HepG2 (cell line): Measurements from ENCODE around the gene SOX21. TPM values are rescaled to one million over a fixed set of nuclear protein-coding genes. Genes with fewer than 3 reads are reported as not detected.

Source experiments
- ATAC-seq: fragments of 200-7000 bp; cut with Tn5 transposase; 3 replicates; pipeline ENCODE4 v1.9.1; 2020; ENCODE audit warnings: mild to moderate bottlenecking, moderate library complexity
- BruUV-seq: library from RNA; stranded (reverse); fragments of 400-500 nt; replicated peaks from 2 replicates; lab custom pipeline; 2021; lab: Mats Ljungman, UMichigan
- CTCF ChIA-PET: fragments of 300-600 bp; formaldehyde crosslinking; extraction: SDS; loops from one replicate; lab custom pipeline; 2021; ENCODE audit warnings: low total read pairs, inconsistent platforms, low intra/inter-chr PET ratio; lab: Yijun Ruan, JAX
- POLR2A ChIA-PET: fragments of 350-600 bp; sonication (Branson Sonifier 250); formaldehyde crosslinking; loops from one replicate; lab custom pipeline; 2020; ENCODE audit warnings: antibody characterized with exemption, inconsistent platforms; lab: Yijun Ruan, JAX
- DNase-seq: peaks from one replicate; pipeline ENCODE4 v3.0.0-alpha.2; 2015; ENCODE audit warnings: low spot score
- FAIRE-seq: peaks from 3 replicates; lab custom pipeline; 2011; peaks lifted over from hg19 to GRCh38; lab: Jason Lieb, UNC
- H2AFZ ChIP-seq: one replicate; pipeline ENCODE4 v1.6.1; 2011; ENCODE audit warnings: low read length, inconsistent platforms
- H3K27ac ChIP-seq: fragments of 300-600 bp; 3 replicates; pipeline ENCODE4 v1.8.0; 2011; ENCODE audit warnings: mixed run types, mild to moderate bottlenecking, mixed read lengths, low read length, inconsistent platforms; ENCODE audit not compliant: insufficient read depth; ENCODE audit errors: extremely low read length
- H3K27me3 ChIP-seq, 2 experiments: fragments of 200-600 bp in 1 of 2; 2 replicates in 1 of 2; 3 replicates in 1 of 2; pipeline versions ENCODE4 v1.6.0 to v1.8.0; 2011; ENCODE audit warnings: low read length in 2 of 2, mild to moderate bottlenecking in 2 of 2, moderate library complexity in 2 of 2, inconsistent platforms in 1 of 2; ENCODE audit not compliant: insufficient read depth in 2 of 2, control insufficient read depth in 1 of 2
- H3K36me3 ChIP-seq, 2 experiments: fragments of 200-600 bp in 1 of 2; replicated peaks in 1 of 2; 2 replicates in 1 of 2; 3 replicates in 1 of 2; pipeline versions ENCODE4 v1.5.1 to v1.8.0; 2011; ENCODE audit warnings: low read length in 2 of 2, inconsistent platforms in 1 of 2; ENCODE audit not compliant: insufficient read depth in 2 of 2, control insufficient read depth in 1 of 2
- H3K4me1 ChIP-seq: 2 replicates; pipeline ENCODE4 v1.5.1; 2012; ENCODE audit warnings: low read length, inconsistent platforms; ENCODE audit not compliant: insufficient read depth
- H3K4me2 ChIP-seq: 2 replicates; pipeline ENCODE4 v1.6.0; 2011; ENCODE audit warnings: low read depth, low read length, inconsistent platforms
- H3K4me3 ChIP-seq, 3 experiments: fragments of 200-600 bp in 1 of 3; sonication (generic), shearing (Covaris generic) in 1 of 3; replicated peaks in 1 of 3; 2 replicates each; pipeline ENCODE4 v1.5.1; 2011 to 2016; ENCODE audit warnings: low read length in 3 of 3, inconsistent platforms in 2 of 3, low read depth in 2 of 3, mild to moderate bottlenecking in 2 of 3, control low read depth in 1 of 3, mixed read lengths in 1 of 3; ENCODE audit not compliant: insufficient read depth in 1 of 3
- H3K79me2 ChIP-seq: one replicate; pipeline ENCODE4 v1.6.1; 2011; ENCODE audit warnings: low read length, inconsistent platforms; ENCODE audit not compliant: insufficient read depth
- H3K9ac ChIP-seq: 2 replicates; pipeline ENCODE4 v1.6.0; 2011; ENCODE audit warnings: mild to moderate bottlenecking, low read depth, low read length, inconsistent platforms; ENCODE audit not compliant: insufficient read depth
- H3K9me3 ChIP-seq: 2 replicates; pipeline ENCODE4 v1.5.1; 2012; ENCODE audit warnings: mild to moderate bottlenecking, low read length
- H4K20me1 ChIP-seq: 2 replicates; pipeline ENCODE4 v1.6.0; 2011; ENCODE audit warnings: inconsistent platforms, mild to moderate bottlenecking, low read length, moderate library complexity; ENCODE audit not compliant: insufficient read depth
- ADNP ChIP-seq: sonication (generic); formaldehyde crosslinking; IDR thresholded peaks from 2 replicates; pipeline ENCODE4 v1.4.0; 2020; ENCODE audit warnings: missing genetic modification reagents
- AKAP8 ChIP-seq: sonication (generic); formaldehyde crosslinking; IDR thresholded peaks from 2 replicates; pipeline ENCODE4 v1.5.1; 2020; ENCODE audit warnings: mild to moderate bottlenecking, missing genetic modification reagents
- CSRNP2 ChIP-seq: sonication (generic); formaldehyde crosslinking; conservative IDR thresholded peaks from 2 replicates; pipeline ENCODE4 v1.8.0; 2022; ENCODE audit warnings: low read depth, missing genetic modification reagents
- FOXO4 ChIP-seq: sonication (generic); formaldehyde crosslinking; conservative IDR thresholded peaks from 2 replicates; pipeline ENCODE4 v1.8.1; 2023; ENCODE audit warnings: missing genetic modification reagents
- MXD4 ChIP-seq: IDR thresholded peaks from 2 replicates; pipeline ENCODE4 v1.6.1; 2016; ENCODE audit warnings: mild to moderate bottlenecking, missing biosample characterization, missing genetic modification reagents
- PHF21A ChIP-seq: sonication (generic); formaldehyde crosslinking; IDR thresholded peaks from 2 replicates; pipeline ENCODE4 v1.5.0; 2020; ENCODE audit warnings: mild to moderate bottlenecking, missing genetic modification reagents
- SNRNP70 ChIP-seq: fragments of 200-400 bp; formaldehyde crosslinking; IDR thresholded peaks from 2 replicates; pipeline ENCODE4 v1.6.1; 2017; ENCODE audit warnings: mild to moderate bottlenecking, low read depth, low read length, moderate library complexity
- SP140L ChIP-seq: sonication (generic); formaldehyde crosslinking; IDR thresholded peaks from 2 replicates; pipeline ENCODE4 v1.4.0; 2020; ENCODE audit warnings: missing genetic modification reagents, borderline replicate concordance
- WIZ ChIP-seq: sonication (generic); formaldehyde crosslinking; IDR thresholded peaks from 2 replicates; pipeline ENCODE4 v1.5.1; 2020; ENCODE audit warnings: mild to moderate bottlenecking, missing genetic modification reagents
- ZBTB46 ChIP-seq: sonication (generic); formaldehyde crosslinking; IDR thresholded peaks from 2 replicates; pipeline ENCODE4 v1.4.0; 2020; ENCODE audit warnings: mild to moderate bottlenecking, missing genetic modification reagents, borderline replicate concordance
- ZBTB7A ChIP-seq: sonication (generic); formaldehyde crosslinking; IDR thresholded peaks from 2 replicates; pipeline ENCODE4 v1.8.0; 2022; ENCODE audit warnings: mild to moderate bottlenecking, missing genetic modification reagents
- ZNF12 ChIP-seq: sonication (generic); formaldehyde crosslinking; IDR thresholded peaks from 2 replicates; pipeline ENCODE4 v1.5.0; 2020; ENCODE audit warnings: missing genetic modification reagents
- ZNF24 ChIP-seq: fragments of 450-650 bp; IDR thresholded peaks from 2 replicates; pipeline ENCODE4 v1.6.1; 2017; ENCODE audit warnings: antibody characterized with exemption, mild to moderate bottlenecking
- ZNF354B ChIP-seq: sonication (generic); formaldehyde crosslinking; IDR thresholded peaks from 2 replicates; pipeline ENCODE4 v1.8.0; 2022; ENCODE audit warnings: mild to moderate bottlenecking, missing genetic modification reagents
- ZNF530 ChIP-seq: sonication (generic); formaldehyde crosslinking; IDR thresholded peaks from 2 replicates; pipeline ENCODE4 v1.5.0; 2020; ENCODE audit warnings: low read depth, mild to moderate bottlenecking, missing genetic modification reagents
- ZNF567 ChIP-seq: sonication (generic); formaldehyde crosslinking; IDR thresholded peaks from 2 replicates; pipeline ENCODE4 v1.8.1; 2023; ENCODE audit warnings: mild to moderate bottlenecking, missing genetic modification reagents, borderline replicate concordance
- ZNF619 ChIP-seq: sonication (generic); formaldehyde crosslinking; IDR thresholded peaks from 2 replicates; pipeline ENCODE4 v1.4.0; 2020; ENCODE audit warnings: mild to moderate bottlenecking, missing genetic modification reagents
- ZNF776 ChIP-seq: sonication (generic); formaldehyde crosslinking; IDR thresholded peaks from 2 replicates; pipeline ENCODE4 v1.4.0; 2020; ENCODE audit warnings: mild to moderate bottlenecking, missing genetic modification reagents
- ZNF839 ChIP-seq: sonication (generic); formaldehyde crosslinking; IDR thresholded peaks from 2 replicates; pipeline ENCODE4 v1.4.0; 2020; ENCODE audit warnings: missing genetic modification reagents, mild to moderate bottlenecking, borderline replicate concordance
- WGBS: methylation state at CpG from one replicate; pipeline ENCODE4 v1.1.6; 2017; ENCODE audit warnings: low lambda C conversion rate; 5-methylcytosine and 5-hydroxymethylcytosine counted together
- in situ Hi-C: cut with HindIII; loops from 2 replicates; pipeline ENCODE4 v1.10.0; 2017; ENCODE audit warnings: low pct_unique_long_range_greater_than_20kb; ENCODE audit not compliant: extremely low pct_ligation_motif_present
- intact Hi-C: fragments of 100-400 bp; cut with micrococcal nuclease; formaldehyde crosslinking; loops from one replicate; pipeline ENCODE4 v1.10.0; 2022; ENCODE audit not compliant: unreplicated experiment
- polyA plus RNA-seq, 8 experiments: library from polyadenylated mRNA; depleted of rRNA in 3 of 8; stranded (reverse) in 7 of 8; unstranded in 1 of 8; fragments of >200 nt; fragmentation: Illumina TruSeq in 4 of 8; extraction: Trizol in 4 of 8; gene quantifications; 2 replicates each; pipeline versions ENCODE4 v1.2.1 to v1.2.3, GENCODE V29; 2011 to 2016; ENCODE audit warnings: low read depth in 4 of 8, missing spikeins in 1 of 8, mixed read lengths in 1 of 8; ENCODE audit not compliant: insufficient read depth in 1 of 8
- total RNA-seq, 5 experiments: library from RNA; depleted of rRNA; stranded (reverse); fragments of >200 nt; fragmentation: Illumina TruSeq; extraction: Trizol; gene quantifications; 2 replicates each; pipeline ENCODE4 v1.2.3, GENCODE V29; 2016; ENCODE audit warnings: low read depth in 1 of 5

SOX21 gene
- total and polyA plus RNA-seq, 2 of the 13 experiments (the other 11 are each of a cell fraction or from before 2014, with no cell fraction given), result not detected

- no peaks in the 10 kb centered on the region for H3K9me3 ChIP-seq
- ChIA-PET CTCF (no interaction called here), POLR2A (no interaction called here)
- no peak overlapping the region for H3K27ac ChIP-seq
- no peak overlapping the region for H2AFZ ChIP-seq
- intact Hi-C loops (no loop called here), in situ Hi-C loops (no loop called here)
- H4K20me1 ChIP-seq, result no peaks in the 10 kb centered on the region
- FAIRE-seq (no peak), ATAC-seq (no peak), DNase-seq (no peak)
- no peaks in the 10 kb centered on the region for H3K27me3 ChIP-seq
- no peaks in the 10 kb centered on the region for H3K36me3 ChIP-seq
- no peak overlapping the region for H3K4me3 ChIP-seq
- no peak overlapping the region for H3K9ac ChIP-seq
- 33% methylated on average over 1 of the region's 1 CpG for WGBS
- BruUV-seq, result no TSS peak
- H3K79me2 ChIP-seq, result no peaks in the 10 kb centered on the region
- TF ChIP-seq FOXO4 (CRISPR knock-in tag) (no peak), WIZ (no peak), AKAP8 (CRISPR knock-in tag) (no peak), ZNF12 (no peak), ZBTB7A (CRISPR knock-in tag) (no peak), ADNP (CRISPR knock-in tag) (no peak), ZNF839 (CRISPR knock-in tag) (no peak), ZBTB46 (no peak), ZNF619 (CRISPR knock-in tag) (no peak), CSRNP2 (CRISPR knock-in tag) (no peak), SNRNP70 (no peak), ZNF530 (no peak), ZNF567 (CRISPR knock-in tag) (no peak), MXD4 (no peak), ZNF776 (CRISPR knock-in tag) (no peak), ZNF24 (no peak), PHF21A (CRISPR knock-in tag) (no peak), SP140L (CRISPR knock-in tag) (no peak), ZNF354B (CRISPR knock-in tag) (no peak)
- H3K4me2 ChIP-seq, result no peak overlapping the region
- no peaks in the 10 kb centered on the region for H3K4me1 ChIP-seq
Observed at GRCh38 chr13:94753327-94753726, 41.0 kb upstream of the SOX21 start.
